NB4 (cell line): Measurements from ENCODE around the gene RAET1E.

Experiments used
- CTCF ChIP-seq: IDR thresholded peaks from one replicate; pipeline ENCODE4 v1.5.1; 2012; ENCODE audit warnings: low read depth, low read length
- MAX ChIP-seq: IDR thresholded peaks from 2 replicates; pipeline ENCODE4 v1.6.1; 2011; ENCODE audit warnings: low read depth, low read length
- MYC ChIP-seq: IDR thresholded peaks from 2 replicates; pipeline ENCODE4 v1.6.1; 2011; ENCODE audit warnings: low read depth, low read length
- POLR2A ChIP-seq: IDR thresholded peaks from 2 replicates; pipeline ENCODE4 v1.6.1; 2011; ENCODE audit warnings: mild to moderate bottlenecking; ENCODE audit not compliant: insufficient read length; ENCODE audit errors: extremely low read depth

GRCh38 chr6:149885888-149886287, 12.0 kb downstream of the RAET1E start:
- TF ChIP-seq POLR2A (no peak), CTCF (no peak), MAX (no peak), MYC (no peak)
